Activated T-cell treated with anti-CD3 and anti-CD28 coated beads for 24 hours (primary cell): ENCODE data around the gene ORC5.
"Not testable (repeated sequence)": the region's sequence is repeated elsewhere in the genome, so short reads cannot be mapped to it uniquely, and the experiment has no call there.

Experiments used
- DNase-seq: peaks from one replicate; pipeline ENCODE4 v3.0.0-alpha.2; 2020; ENCODE audit warnings: low read depth

The ORC5 gene

GRCh38 chr7:104185346-104185745, 22.5 kb downstream of the ORC5 start:
- DNase-seq, result no peak

- DNase-seq, result no peak
Observed at GRCh38 chr7:104179178-104179577, 28.6 kb downstream of the ORC5 start.

GRCh38 chr7:104177565-104178083, 30.2 kb downstream of the ORC5 start:
- DNase-seq, result not testable (repeated sequence)

- no peak for DNase-seq
Observed at GRCh38 chr7:104176332-104176731, 31.5 kb downstream of the ORC5 start.

- DNase-seq, result no peak
Observed at GRCh38 chr7:104175361-104175984, 32.3 kb downstream of the ORC5 start.

- no peak for DNase-seq
Observed at GRCh38 chr7:104174798-104175197, 33.0 kb downstream of the ORC5 start.

GRCh38 chr7:104162081-104162480, 45.7 kb downstream of the ORC5 start:
- no peak for DNase-seq

- no peak for DNase-seq
Observed at GRCh38 chr7:104161244-104161643, 46.6 kb downstream of the ORC5 start.

- no peak for DNase-seq
Observed at GRCh38 chr7:104160375-104160774, 47.4 kb downstream of the ORC5 start.

GRCh38 chr7:104156842-104157277, 51.0 kb downstream of the ORC5 start:
- DNase-seq, result no peak

GRCh38 chr7:104153287-104153686, 54.5 kb downstream of the ORC5 start:
- no peak for DNase-seq

- no peak for DNase-seq
Observed at GRCh38 chr7:104152468-104152867, 55.3 kb downstream of the ORC5 start.

- DNase-seq, result no peak
Observed at GRCh38 chr7:104150470-104150869, 57.3 kb downstream of the ORC5 start.

- no peak for DNase-seq
Observed at GRCh38 chr7:104149822-104150221, 58.0 kb downstream of the ORC5 start.

- DNase-seq, result no peak
Observed at GRCh38 chr7:104142147-104142546, 65.7 kb downstream of the ORC5 start.

- DNase-seq, result no peak
Observed at GRCh38 chr7:104137971-104138370, 69.8 kb downstream of the ORC5 start.

GRCh38 chr7:104137511-104137910, 70.3 kb downstream of the ORC5 start:
- DNase-seq, result no peak

GRCh38 chr7:104136981-104137380, 70.8 kb downstream of the ORC5 start:
- DNase-seq, result no peak

- DNase-seq, result no peak
Observed at GRCh38 chr7:104136561-104136960, 71.3 kb downstream of the ORC5 start.

GRCh38 chr7:104135760-104136558, 71.9 kb downstream of the ORC5 start:
- no peak for DNase-seq

GRCh38 chr7:104133238-104133637, 74.6 kb downstream of the ORC5 start:
- no peak for DNase-seq

- DNase-seq, result no peak
Observed at GRCh38 chr7:104130726-104131125, 77.1 kb downstream of the ORC5 start.

GRCh38 chr7:104127204-104127603, 80.6 kb downstream of the ORC5 start:
- DNase-seq, result no peak
